HL-60 (cell line): ENCODE data around the gene EVC.

ENCODE experiments used
- DNase-seq, 2 experiments: peaks; one replicate each; pipeline ENCODE4 v3.0.0-alpha.2; 2010 to 2020; ENCODE audit warnings: low read depth in 1 of 2, low spot score in 1 of 2
- H3K27ac ChIP-seq: fragments of 250-450 bp; sonication (Bioruptor Pico); replicated peaks from 2 replicates; pipeline ENCODE4 v1.5.1; 2020; ENCODE audit warnings: mild to moderate bottlenecking, moderate library complexity
- H3K27me3 ChIP-seq: fragments of 250-450 bp; sonication (Bioruptor Pico); 2 replicates; pipeline ENCODE4 v1.5.1; 2021; ENCODE audit warnings: mild to moderate bottlenecking, moderate library complexity; ENCODE audit not compliant: insufficient read depth, poor library complexity, severe bottlenecking
- H3K4me3 ChIP-seq: replicated peaks from 2 replicates; pipeline ENCODE4 v1.5.1; 2011; ENCODE audit warnings: mild to moderate bottlenecking, control low read depth, low read length; ENCODE audit not compliant: insufficient read depth
- CTCF ChIP-seq: IDR thresholded peaks from one replicate; pipeline ENCODE4 v1.5.1; 2011; ENCODE audit warnings: low read length, control low read depth, inconsistent platforms; ENCODE audit not compliant: insufficient read depth
- GABPA ChIP-seq: IDR thresholded peaks from 2 replicates; pipeline ENCODE4 v1.6.1; 2012; ENCODE audit warnings: low read depth
- POLR2AphosphoS5 ChIP-seq: IDR thresholded peaks from 2 replicates; pipeline ENCODE4 v1.6.1; 2012; ENCODE audit warnings: low read depth
- SPI1 ChIP-seq: IDR thresholded peaks from 2 replicates; pipeline ENCODE4 v1.6.1; 2012; ENCODE audit warnings: low read depth, mild to moderate bottlenecking, borderline replicate concordance
- TF ChIP-seq, protein P1 (sequence below): IDR thresholded peaks from 2 replicates; pipeline ENCODE4 v1.6.1; 2012; ENCODE audit warnings: low read depth; ENCODE audit not compliant: insufficient replicate concordance

The EVC gene

DNA sequence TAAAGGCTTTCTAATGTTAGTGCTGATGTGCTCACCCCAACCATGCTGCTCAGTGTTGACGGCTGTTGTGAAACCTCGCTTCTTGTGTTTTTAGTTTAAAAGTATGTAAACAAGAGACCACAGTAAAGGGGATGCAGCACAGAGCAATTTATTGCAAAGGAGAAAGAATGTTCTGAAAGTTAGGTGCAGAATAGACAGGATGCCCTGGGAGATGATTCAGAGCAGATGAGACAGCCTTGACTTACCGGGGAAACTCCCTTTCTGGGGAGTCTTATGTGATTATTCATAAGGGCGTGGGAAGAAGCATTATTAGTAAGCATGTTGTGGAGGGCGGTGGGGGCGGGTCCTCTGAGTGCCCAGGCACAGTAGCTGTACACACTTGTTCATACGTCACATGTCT is 47.7 kb downstream of the EVC start:
- DNase-seq: no peak
- TF ChIP-seq CTCF (no peak), POLR2AphosphoS5 (no peak), GABPA (no peak), SPI1 (no peak)
- TF ChIP-seq, protein P1, sequence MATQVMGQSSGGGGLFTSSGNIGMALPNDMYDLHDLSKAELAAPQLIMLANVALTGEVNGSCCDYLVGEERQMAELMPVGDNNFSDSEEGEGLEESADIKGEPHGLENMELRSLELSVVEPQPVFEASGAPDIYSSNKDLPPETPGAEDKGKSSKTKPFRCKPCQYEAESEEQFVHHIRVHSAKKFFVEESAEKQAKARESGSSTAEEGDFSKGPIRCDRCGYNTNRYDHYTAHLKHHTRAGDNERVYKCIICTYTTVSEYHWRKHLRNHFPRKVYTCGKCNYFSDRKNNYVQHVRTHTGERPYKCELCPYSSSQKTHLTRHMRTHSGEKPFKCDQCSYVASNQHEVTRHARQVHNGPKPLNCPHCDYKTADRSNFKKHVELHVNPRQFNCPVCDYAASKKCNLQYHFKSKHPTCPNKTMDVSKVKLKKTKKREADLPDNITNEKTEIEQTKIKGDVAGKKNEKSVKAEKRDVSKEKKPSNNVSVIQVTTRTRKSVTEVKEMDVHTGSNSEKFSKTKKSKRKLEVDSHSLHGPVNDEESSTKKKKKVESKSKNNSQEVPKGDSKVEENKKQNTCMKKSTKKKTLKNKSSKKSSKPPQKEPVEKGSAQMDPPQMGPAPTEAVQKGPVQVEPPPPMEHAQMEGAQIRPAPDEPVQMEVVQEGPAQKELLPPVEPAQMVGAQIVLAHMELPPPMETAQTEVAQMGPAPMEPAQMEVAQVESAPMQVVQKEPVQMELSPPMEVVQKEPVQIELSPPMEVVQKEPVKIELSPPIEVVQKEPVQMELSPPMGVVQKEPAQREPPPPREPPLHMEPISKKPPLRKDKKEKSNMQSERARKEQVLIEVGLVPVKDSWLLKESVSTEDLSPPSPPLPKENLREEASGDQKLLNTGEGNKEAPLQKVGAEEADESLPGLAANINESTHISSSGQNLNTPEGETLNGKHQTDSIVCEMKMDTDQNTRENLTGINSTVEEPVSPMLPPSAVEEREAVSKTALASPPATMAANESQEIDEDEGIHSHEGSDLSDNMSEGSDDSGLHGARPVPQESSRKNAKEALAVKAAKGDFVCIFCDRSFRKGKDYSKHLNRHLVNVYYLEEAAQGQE: no peak
- Histone ChIP-seq H3K4me3 (no peak overlapping the region), H3K27ac (no peak overlapping the region), H3K27me3 (no peaks in the 10 kb centered on the region)

DNA sequence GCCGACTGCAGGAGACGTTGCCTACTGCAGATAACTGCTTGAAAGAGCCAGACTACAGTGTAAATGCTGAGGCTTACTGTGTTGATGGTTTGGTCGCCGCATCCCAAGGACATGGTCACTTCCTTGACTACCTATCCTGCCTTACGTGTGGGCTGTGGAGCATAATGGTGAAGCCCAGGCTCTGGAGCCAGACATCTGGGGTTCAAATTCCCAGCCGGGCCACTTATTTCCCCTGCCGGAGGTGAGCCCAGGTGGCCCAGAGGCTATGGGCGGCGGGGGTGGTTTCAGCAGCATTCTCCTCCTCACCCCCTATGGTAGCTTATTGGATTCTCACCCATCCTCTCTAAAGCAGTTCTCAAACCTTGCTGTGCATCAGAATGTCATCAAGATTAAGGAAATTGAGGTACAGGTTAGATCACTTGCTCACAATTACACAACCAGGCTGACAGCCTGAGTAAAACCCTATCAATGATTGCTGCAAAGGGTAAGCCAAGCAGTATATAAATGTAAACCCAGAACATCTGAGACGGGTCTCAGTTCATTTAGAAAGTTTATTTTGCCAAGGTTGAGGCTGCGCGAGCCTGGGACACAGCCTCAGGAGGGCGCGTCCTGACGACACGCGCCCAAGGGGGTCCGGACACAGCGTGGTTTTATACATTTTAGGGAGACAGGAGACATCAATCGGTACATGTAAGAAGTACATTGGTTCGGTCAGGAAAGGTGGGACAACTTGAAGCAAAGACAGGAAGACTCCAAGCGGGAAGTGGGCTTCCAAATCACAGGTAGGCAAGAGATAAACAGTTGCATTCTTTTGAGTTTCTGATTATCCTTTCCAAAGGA is 48.5 kb downstream of the EVC start:
- H3K4me3 ChIP-seq: no peak overlapping the region
- no peak overlapping the region for H3K27ac ChIP-seq
- TF ChIP-seq CTCF: no peak
- no peak for TF ChIP-seq GABPA
- TF ChIP-seq SPI1: no peak
- no peak for TF ChIP-seq POLR2AphosphoS5
- TF ChIP-seq, protein P1: no peak
- no peak for DNase-seq
- no peaks in the 10 kb centered on the region for H3K27me3 ChIP-seq

DNA sequence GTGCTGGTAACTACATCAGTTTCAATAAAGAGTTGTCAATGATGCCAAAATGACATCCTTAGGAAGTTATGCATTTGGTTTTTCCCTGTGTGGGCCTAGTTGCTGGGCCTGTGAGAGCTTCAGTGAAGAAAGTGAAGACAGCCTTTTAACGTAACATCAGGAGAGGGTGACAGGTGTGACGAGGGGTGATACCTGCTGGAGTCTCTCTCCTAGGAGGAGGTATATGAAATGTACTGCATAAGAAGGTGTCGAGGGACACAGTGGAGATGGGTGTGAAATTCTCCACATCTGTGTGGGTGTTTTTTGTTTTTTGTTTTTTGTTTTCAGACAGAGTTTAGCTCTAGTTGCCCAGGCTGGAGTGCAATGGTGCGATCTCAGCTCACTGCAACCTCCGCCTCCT is 49.2 kb downstream of the EVC start:
- TF ChIP-seq CTCF: no peak
- TF ChIP-seq GABPA: no peak
- no peak for TF ChIP-seq SPI1
- no peaks in the 10 kb centered on the region for H3K27me3 ChIP-seq
- no peak overlapping the region for H3K4me3 ChIP-seq
- DNase-seq: no peak
- no peak overlapping the region for H3K27ac ChIP-seq

DNA sequence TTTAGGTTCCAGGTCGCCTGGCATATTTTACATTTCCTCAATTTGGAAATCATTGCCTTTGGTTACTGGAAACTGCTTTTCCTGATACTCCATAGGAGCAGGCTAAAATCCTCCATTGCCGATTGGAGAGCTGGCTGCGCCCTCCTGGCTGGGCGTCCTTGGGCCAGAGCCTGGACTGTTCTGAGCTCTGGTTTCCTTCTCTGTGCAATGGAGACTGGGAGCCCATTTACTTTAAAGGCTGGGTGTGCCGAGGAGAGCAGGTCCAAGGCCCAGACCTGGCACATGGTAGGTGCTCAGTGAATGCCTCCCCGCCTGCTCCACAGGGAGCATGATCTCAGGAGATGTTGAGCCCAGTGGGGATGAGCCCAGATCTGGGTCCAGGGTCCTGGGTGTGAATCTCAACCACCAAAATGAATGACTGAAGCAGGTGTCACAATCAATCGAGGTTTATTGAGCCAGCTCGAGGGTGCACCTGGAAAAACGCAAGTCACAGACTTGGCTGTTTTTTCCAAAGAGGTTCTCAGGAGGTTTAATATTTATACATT is 50.0 kb downstream of the EVC start:
- H3K27ac ChIP-seq: no peak overlapping the region
- H3K27me3 ChIP-seq: no peaks in the 10 kb centered on the region
- TF ChIP-seq CTCF: no peak
- TF ChIP-seq POLR2AphosphoS5: no peak
- TF ChIP-seq, protein P1: no peak
- TF ChIP-seq GABPA: no peak
- no peak for DNase-seq
- H3K4me3 ChIP-seq: no peak overlapping the region
